HEK293 (cell line): ENCODE data around the gene SCFD2.

Source experiments
- ATF2 ChIP-seq: fragments of 450-650 bp; formaldehyde crosslinking; IDR thresholded peaks from 2 replicates; pipeline ENCODE4 v1.5.1; 2016; ENCODE audit warnings: missing biosample characterization, missing genetic modification characterization, low read depth
- BCL6B ChIP-seq: fragments of 450-650 bp; formaldehyde crosslinking; IDR thresholded peaks from 2 replicates; pipeline ENCODE4 v1.5.1; 2017; ENCODE audit warnings: missing biosample characterization, missing genetic modification characterization
- GLIS2 ChIP-seq: fragments of 450-650 bp; formaldehyde crosslinking; IDR thresholded peaks from 2 replicates; pipeline ENCODE4 v1.5.1; 2016; ENCODE audit warnings: missing biosample characterization, missing genetic modification characterization
- KLF10 ChIP-seq: fragments of 450-650 bp; IDR thresholded peaks from 2 replicates; pipeline ENCODE4 v1.5.1; 2018; ENCODE audit warnings: missing biosample characterization, mild to moderate bottlenecking, missing genetic modification characterization
- KLF8 ChIP-seq: fragments of 450-650 bp; formaldehyde crosslinking; IDR thresholded peaks from 2 replicates; pipeline ENCODE4 v1.5.1; 2016; ENCODE audit warnings: missing biosample characterization, missing genetic modification characterization
- SP2 ChIP-seq: fragments of 450-650 bp; formaldehyde crosslinking; IDR thresholded peaks from 2 replicates; pipeline ENCODE4 v1.5.1; 2016; ENCODE audit warnings: missing biosample characterization, missing genetic modification characterization
- SP3 ChIP-seq: fragments of 450-650 bp; formaldehyde crosslinking; IDR thresholded peaks from 2 replicates; pipeline ENCODE4 v1.5.1; 2016; ENCODE audit warnings: missing biosample characterization, missing genetic modification characterization
- SP7 ChIP-seq: fragments of 450-650 bp; formaldehyde crosslinking; IDR thresholded peaks from 2 replicates; pipeline ENCODE4 v1.5.1; 2016; ENCODE audit warnings: missing biosample characterization, missing genetic modification characterization
- ZBTB1 ChIP-seq: fragments of 450-650 bp; formaldehyde crosslinking; IDR thresholded peaks from 2 replicates; pipeline ENCODE4 v1.5.1; 2016; ENCODE audit warnings: missing biosample characterization, missing genetic modification characterization
- ZBTB26 ChIP-seq: fragments of 450-650 bp; formaldehyde crosslinking; optimal IDR thresholded peaks from 2 replicates; pipeline ENCODE3; 2016; ENCODE audit warnings: missing biosample characterization, mild to moderate bottlenecking, missing genetic modification characterization
- ZBTB49 ChIP-seq: fragments of 450-650 bp; formaldehyde crosslinking; IDR thresholded peaks from 2 replicates; pipeline ENCODE4 v1.5.1; 2016; ENCODE audit warnings: missing biosample characterization, missing genetic modification characterization, low read depth
- ZNF133 ChIP-seq: fragments of 450-650 bp; formaldehyde crosslinking; IDR thresholded peaks from 2 replicates; pipeline ENCODE4 v1.5.1; 2016; ENCODE audit warnings: missing biosample characterization, missing genetic modification characterization
- ZNF280D ChIP-seq: fragments of 450-650 bp; formaldehyde crosslinking; IDR thresholded peaks from 2 replicates; pipeline ENCODE4 v1.5.1; 2016; ENCODE audit warnings: missing biosample characterization, missing genetic modification characterization
- ZNF324 ChIP-seq: fragments of 450-650 bp; formaldehyde crosslinking; IDR thresholded peaks from 2 replicates; pipeline ENCODE4 v1.5.1; 2016; ENCODE audit warnings: missing biosample characterization, missing genetic modification characterization
- ZNF391 ChIP-seq: fragments of 450-650 bp; formaldehyde crosslinking; IDR thresholded peaks from 2 replicates; pipeline ENCODE4 v1.5.1; 2016; ENCODE audit warnings: low read depth, missing biosample characterization, missing genetic modification characterization, borderline replicate concordance
- ZNF394 ChIP-seq: fragments of 450-650 bp; formaldehyde crosslinking; IDR thresholded peaks from 2 replicates; pipeline ENCODE4 v1.5.1; 2016; ENCODE audit warnings: missing biosample characterization, missing genetic modification characterization, mild to moderate bottlenecking, moderate library complexity, borderline replicate concordance
- ZNF48 ChIP-seq: fragments of 450-650 bp; formaldehyde crosslinking; IDR thresholded peaks from 2 replicates; pipeline ENCODE4 v1.5.1; 2016; ENCODE audit warnings: missing biosample characterization, missing genetic modification characterization
- ZNF610 ChIP-seq: fragments of 450-650 bp; formaldehyde crosslinking; IDR thresholded peaks from 2 replicates; pipeline ENCODE4 v1.5.1; 2016; ENCODE audit warnings: missing biosample characterization, missing genetic modification characterization, borderline replicate concordance
- ZNF664 ChIP-seq: fragments of 450-650 bp; formaldehyde crosslinking; IDR thresholded peaks from 2 replicates; pipeline ENCODE4 v1.5.1; 2016; ENCODE audit warnings: missing biosample characterization, missing genetic modification characterization
- ZNF677 ChIP-seq: fragments of 450-650 bp; IDR thresholded peaks from 2 replicates; pipeline ENCODE4 v1.5.0; 2018; ENCODE audit warnings: missing biosample characterization, mild to moderate bottlenecking, missing genetic modification characterization, moderate library complexity
- ZNF692 ChIP-seq: fragments of 450-650 bp; formaldehyde crosslinking; IDR thresholded peaks from 2 replicates; pipeline ENCODE4 v1.5.1; 2016; ENCODE audit warnings: missing biosample characterization, missing genetic modification characterization
- ZNF707 ChIP-seq: fragments of 450-650 bp; formaldehyde crosslinking; IDR thresholded peaks from 2 replicates; pipeline ENCODE4 v1.5.1; 2016; ENCODE audit warnings: missing biosample characterization, missing genetic modification characterization
- ZNF76 ChIP-seq: fragments of 450-650 bp; formaldehyde crosslinking; IDR thresholded peaks from 2 replicates; pipeline ENCODE4; 2016; ENCODE audit warnings: low read depth, missing biosample characterization, missing genetic modification characterization, borderline replicate concordance
- ZNF777 ChIP-seq: fragments of 450-650 bp; formaldehyde crosslinking; IDR thresholded peaks from 2 replicates; pipeline ENCODE4 v1.5.1; 2017; ENCODE audit warnings: missing biosample characterization, missing genetic modification characterization, borderline replicate concordance
- ZSCAN5A ChIP-seq: fragments of 450-650 bp; formaldehyde crosslinking; IDR thresholded peaks from 2 replicates; pipeline ENCODE4 v1.5.1; 2016; ENCODE audit warnings: missing biosample characterization, missing genetic modification characterization

The SCFD2 gene

GRCh38 chr4:53365486-53366300 lies at the start of gene SCFD2 (continued):
- TF ChIP-seq ZBTB49 (tag by site-specific recombination) (no peak), ZNF394 (tag by site-specific recombination) (peak; percentile 86; the same call in 1 of the 2 replicates), ZNF48 (tag by site-specific recombination) (no peak), KLF8 (tag by site-specific recombination) (0 out of 2 replicates have a peak, but pooled peaks have one; percentile 43), ZNF610 (tag by site-specific recombination) (no peak), ZNF133 (tag by site-specific recombination) (no peak), KLF10 (tag by site-specific recombination) (peak; percentile 73), GLIS2 (peak; percentile 59; the same call in 1 of the 2 replicates), ZNF677 (tag by site-specific recombination) (no peak), ZNF664 (tag by site-specific recombination) (peak; percentile 86), ZBTB1 (tag by site-specific recombination) (no peak), SP3 (tag by site-specific recombination) (peak; percentile 58), ATF2 (no peak), ZNF76 (tag by site-specific recombination) (peak; percentile 48), ZNF324 (no peak), ZBTB26 (tag by site-specific recombination) (peak; percentile 21), ZSCAN5A (tag by site-specific recombination) (no peak), ZNF280D (tag by site-specific recombination) (no peak), BCL6B (tag by site-specific recombination) (peak; percentile 55; the same call in 1 of the 2 replicates), ZNF391 (tag by site-specific recombination) (no peak), ZNF707 (no peak), ZNF692 (tag by site-specific recombination) (no peak), SP7 (tag by site-specific recombination) (peak; percentile 24; the same call in 1 of the 2 replicates), SP2 (tag by site-specific recombination) (peak; percentile 76), ZNF777 (tag by site-specific recombination) (no peak)
